HCT116 (cell line): Measurements from ENCODE around the gene ERC1.

Experiments used
- CEBPB ChIP-seq: IDR thresholded peaks from 2 replicates; pipeline ENCODE4 v1.6.1; 2012; ENCODE audit warnings: low read depth
- EZH2 ChIP-seq: fragments of 200-600 bp; sonication (generic); IDR thresholded peaks from 2 replicates; pipeline ENCODE4 v1.6.1; 2017; ENCODE audit warnings: antibody characterized with exemption, mixed run types
- EZH2phosphoT487 ChIP-seq: fragments of 200-600 bp; IDR thresholded peaks from 2 replicates; pipeline ENCODE4 v1.6.1; 2018; ENCODE audit warnings: antibody characterized with exemption, borderline replicate concordance
- POLR2A ChIP-seq: IDR thresholded peaks from 2 replicates; pipeline ENCODE4 v1.7.0; 2011; ENCODE audit warnings: borderline replicate concordance; ENCODE audit not compliant: insufficient read depth, insufficient read length; ENCODE audit errors: extremely low read depth
- POLR2AphosphoS5 ChIP-seq: IDR thresholded peaks from 2 replicates; pipeline ENCODE4 v1.6.1; 2011; ENCODE audit warnings: mild to moderate bottlenecking, low read depth, low read length, moderate library complexity
- RAD21 ChIP-seq: IDR thresholded peaks from 2 replicates; pipeline ENCODE4 v1.6.1; 2012; ENCODE audit warnings: low read depth, mild to moderate bottlenecking
- SRF ChIP-seq: IDR thresholded peaks from 2 replicates; pipeline ENCODE4 v1.6.1; 2012; ENCODE audit warnings: low read depth
- TF ChIP-seq, protein P1 (sequence below), 3 experiments: fragments of 200-600 bp in 1 of 3; sonication (generic) in 1 of 3; IDR thresholded peaks in 2 of 3; conservative IDR thresholded peaks in 1 of 3; 2 replicates each; pipeline ENCODE4 v1.5.1; 2012 to 2017; ENCODE audit warnings: low read depth in 2 of 3, low read length in 2 of 3, antibody characterized with exemption in 1 of 3, borderline replicate concordance in 1 of 3, control low read depth in 1 of 3, mild to moderate bottlenecking in 1 of 3, mixed read lengths in 1 of 3, mixed run types in 1 of 3, moderate library complexity in 1 of 3; ENCODE audit not compliant: insufficient read depth in 1 of 3
- TF ChIP-seq, protein P2 (sequence below): IDR thresholded peaks from 2 replicates; pipeline ENCODE4 v1.6.1; 2012; ENCODE audit warnings: low read depth

DNA sequence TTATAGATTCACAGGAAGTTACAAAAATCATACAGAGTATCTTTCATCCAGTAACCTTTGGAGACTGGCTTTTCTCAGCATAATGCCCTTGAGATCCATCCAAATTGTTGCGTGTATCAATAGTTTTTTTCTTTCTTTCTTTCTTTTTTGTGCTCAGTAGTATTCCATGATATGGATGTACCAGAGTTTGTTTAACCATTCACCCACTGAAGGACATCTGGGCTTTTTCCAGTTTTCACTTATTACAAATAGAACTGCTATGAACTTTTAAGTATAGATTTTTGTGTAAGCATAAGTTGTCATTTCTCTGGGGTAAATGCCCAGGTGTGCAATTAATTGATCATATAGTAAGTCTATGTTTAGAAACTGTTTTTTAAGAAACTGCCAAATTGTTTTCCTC is 524.0 kb downstream of the ERC1 start:
- TF ChIP-seq, protein P1, sequence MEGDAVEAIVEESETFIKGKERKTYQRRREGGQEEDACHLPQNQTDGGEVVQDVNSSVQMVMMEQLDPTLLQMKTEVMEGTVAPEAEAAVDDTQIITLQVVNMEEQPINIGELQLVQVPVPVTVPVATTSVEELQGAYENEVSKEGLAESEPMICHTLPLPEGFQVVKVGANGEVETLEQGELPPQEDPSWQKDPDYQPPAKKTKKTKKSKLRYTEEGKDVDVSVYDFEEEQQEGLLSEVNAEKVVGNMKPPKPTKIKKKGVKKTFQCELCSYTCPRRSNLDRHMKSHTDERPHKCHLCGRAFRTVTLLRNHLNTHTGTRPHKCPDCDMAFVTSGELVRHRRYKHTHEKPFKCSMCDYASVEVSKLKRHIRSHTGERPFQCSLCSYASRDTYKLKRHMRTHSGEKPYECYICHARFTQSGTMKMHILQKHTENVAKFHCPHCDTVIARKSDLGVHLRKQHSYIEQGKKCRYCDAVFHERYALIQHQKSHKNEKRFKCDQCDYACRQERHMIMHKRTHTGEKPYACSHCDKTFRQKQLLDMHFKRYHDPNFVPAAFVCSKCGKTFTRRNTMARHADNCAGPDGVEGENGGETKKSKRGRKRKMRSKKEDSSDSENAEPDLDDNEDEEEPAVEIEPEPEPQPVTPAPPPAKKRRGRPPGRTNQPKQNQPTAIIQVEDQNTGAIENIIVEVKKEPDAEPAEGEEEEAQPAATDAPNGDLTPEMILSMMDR (IDR thresholded peaks at IDR 0.05 in 2 of 3, conservative IDR thresholded peaks at IDR 0.05 in 1 of 3; ENCODE audit: borderline replicate concordance in 1 of 3, insufficient read depth in 1 of 3, low read depth in 2 of 3, low read length in 2 of 3), result no peak
- TF ChIP-seq, protein P2, sequence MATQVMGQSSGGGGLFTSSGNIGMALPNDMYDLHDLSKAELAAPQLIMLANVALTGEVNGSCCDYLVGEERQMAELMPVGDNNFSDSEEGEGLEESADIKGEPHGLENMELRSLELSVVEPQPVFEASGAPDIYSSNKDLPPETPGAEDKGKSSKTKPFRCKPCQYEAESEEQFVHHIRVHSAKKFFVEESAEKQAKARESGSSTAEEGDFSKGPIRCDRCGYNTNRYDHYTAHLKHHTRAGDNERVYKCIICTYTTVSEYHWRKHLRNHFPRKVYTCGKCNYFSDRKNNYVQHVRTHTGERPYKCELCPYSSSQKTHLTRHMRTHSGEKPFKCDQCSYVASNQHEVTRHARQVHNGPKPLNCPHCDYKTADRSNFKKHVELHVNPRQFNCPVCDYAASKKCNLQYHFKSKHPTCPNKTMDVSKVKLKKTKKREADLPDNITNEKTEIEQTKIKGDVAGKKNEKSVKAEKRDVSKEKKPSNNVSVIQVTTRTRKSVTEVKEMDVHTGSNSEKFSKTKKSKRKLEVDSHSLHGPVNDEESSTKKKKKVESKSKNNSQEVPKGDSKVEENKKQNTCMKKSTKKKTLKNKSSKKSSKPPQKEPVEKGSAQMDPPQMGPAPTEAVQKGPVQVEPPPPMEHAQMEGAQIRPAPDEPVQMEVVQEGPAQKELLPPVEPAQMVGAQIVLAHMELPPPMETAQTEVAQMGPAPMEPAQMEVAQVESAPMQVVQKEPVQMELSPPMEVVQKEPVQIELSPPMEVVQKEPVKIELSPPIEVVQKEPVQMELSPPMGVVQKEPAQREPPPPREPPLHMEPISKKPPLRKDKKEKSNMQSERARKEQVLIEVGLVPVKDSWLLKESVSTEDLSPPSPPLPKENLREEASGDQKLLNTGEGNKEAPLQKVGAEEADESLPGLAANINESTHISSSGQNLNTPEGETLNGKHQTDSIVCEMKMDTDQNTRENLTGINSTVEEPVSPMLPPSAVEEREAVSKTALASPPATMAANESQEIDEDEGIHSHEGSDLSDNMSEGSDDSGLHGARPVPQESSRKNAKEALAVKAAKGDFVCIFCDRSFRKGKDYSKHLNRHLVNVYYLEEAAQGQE, result no peak
- TF ChIP-seq POLR2A, result no peak
- TF ChIP-seq CEBPB, result no peak
- TF ChIP-seq EZH2phosphoT487, result no peak
- TF ChIP-seq RAD21, result no peak
- no peak for TF ChIP-seq SRF
- TF ChIP-seq EZH2, result no peak
- no peak for TF ChIP-seq POLR2AphosphoS5
